Heart left ventricle (tissue), 13 donors: ENCODE results near the gene RTTN.

Experiments
- POLR2A ChIP-seq, 2 donors: fragments of 450-650 bp; IDR thresholded peaks; one replicate each; pipeline ENCODE4 v1.6.1; 2017; ENCODE audit warnings: antibody characterized with exemption in 2 of 2, mild to moderate bottlenecking in 2 of 2, moderate library complexity in 2 of 2
- TF ChIP-seq, protein P1 (sequence below), 12 donors: fragments of 200-600 bp; sonication (generic) in 4 of 12; IDR thresholded peaks; one replicate each; pipeline versions ENCODE4 v1.5.0 to v1.8.0; 2018 to 2022; ENCODE audit warnings: antibody characterized with exemption in 12 of 12, mild to moderate bottlenecking in 5 of 12
- donor health status: ischemic (EF 13 %, LVEDD 7.1; RV severe dilation, severe dysfunction).
- donor health status: DM: no; HTN: yes; CAD: no.
- donor health status: DM: no; HTN: no; CAD: no.
- donor health status: ischemic (EF 25% LVEDD 6.9; RV normal size, moderate dysfunction).
- donor health status: ischemic (EF 25% LVEDD 5.7; RV mildly dilated, moderate dysfunction).
- donor health status: ischemic (EF 35%, LVEDD 5.7; RV mildly dilated, moderate dysfunction).
- donor health status: nonischemic (EF 11% LVEDD 7.7; RV severe dilation, severe dysfunction).
- donor health status: DM: yes; HTN: yes; CAD: no.
- donor health status: PGD.
- donor health status: ischemic (EF 29% LVEDD 5.4; RV normal size, mild dysfunction).
- donor health status: nonischemic (EF 23%, LVEDD 6.1; RV moderate dilation, normal function).

DNA sequence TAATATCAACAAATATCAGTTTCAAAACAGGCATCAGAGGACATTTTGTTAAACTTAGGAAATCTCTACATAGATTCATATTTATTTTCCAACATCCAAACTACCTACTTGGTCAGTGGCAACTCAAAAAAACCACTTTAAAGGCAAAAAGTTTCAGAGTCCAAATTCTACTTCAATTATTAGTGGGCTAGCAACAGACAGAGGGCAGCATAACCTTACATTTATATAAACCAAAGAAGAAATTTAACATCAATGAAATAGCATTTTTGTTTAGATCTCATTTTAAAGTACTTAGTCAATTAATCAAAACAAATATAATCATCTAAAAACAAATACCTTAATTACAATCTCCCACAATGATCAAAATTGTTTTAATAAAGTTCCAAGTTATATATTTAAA lies 33.3 kb downstream of the RTTN start:
- TF ChIP-seq, protein P1, sequence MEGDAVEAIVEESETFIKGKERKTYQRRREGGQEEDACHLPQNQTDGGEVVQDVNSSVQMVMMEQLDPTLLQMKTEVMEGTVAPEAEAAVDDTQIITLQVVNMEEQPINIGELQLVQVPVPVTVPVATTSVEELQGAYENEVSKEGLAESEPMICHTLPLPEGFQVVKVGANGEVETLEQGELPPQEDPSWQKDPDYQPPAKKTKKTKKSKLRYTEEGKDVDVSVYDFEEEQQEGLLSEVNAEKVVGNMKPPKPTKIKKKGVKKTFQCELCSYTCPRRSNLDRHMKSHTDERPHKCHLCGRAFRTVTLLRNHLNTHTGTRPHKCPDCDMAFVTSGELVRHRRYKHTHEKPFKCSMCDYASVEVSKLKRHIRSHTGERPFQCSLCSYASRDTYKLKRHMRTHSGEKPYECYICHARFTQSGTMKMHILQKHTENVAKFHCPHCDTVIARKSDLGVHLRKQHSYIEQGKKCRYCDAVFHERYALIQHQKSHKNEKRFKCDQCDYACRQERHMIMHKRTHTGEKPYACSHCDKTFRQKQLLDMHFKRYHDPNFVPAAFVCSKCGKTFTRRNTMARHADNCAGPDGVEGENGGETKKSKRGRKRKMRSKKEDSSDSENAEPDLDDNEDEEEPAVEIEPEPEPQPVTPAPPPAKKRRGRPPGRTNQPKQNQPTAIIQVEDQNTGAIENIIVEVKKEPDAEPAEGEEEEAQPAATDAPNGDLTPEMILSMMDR (IDR thresholded peaks at IDR 0.05), result peak in 7 of 12 donors; percentile 8 to 42 (median 34)
- no peak for TF ChIP-seq POLR2A (IDR thresholded peaks at IDR 0.05)
